Hepatocyte (in vitro differentiated cells): ENCODE data around the gene VEGFD.

Experiments used
- CTCF ChIP-seq: fragments of 200-600 bp; sonication (generic); IDR thresholded peaks from 2 replicates; pipeline ENCODE4 v1.5.1; 2016; ENCODE audit warnings: antibody characterized with exemption, mild to moderate bottlenecking; ENCODE audit not compliant: poor library complexity
- EZH2 ChIP-seq: fragments of 200-600 bp; sonication (generic); IDR thresholded peaks from 2 replicates; pipeline ENCODE4 v1.6.1; 2016; ENCODE audit warnings: antibody characterized with exemption, mild to moderate bottlenecking, borderline replicate concordance
- EZH2phosphoT487 ChIP-seq: fragments of 200-600 bp; sonication (generic); IDR thresholded peaks from one replicate; pipeline ENCODE4 v1.6.1; 2018; ENCODE audit warnings: antibody characterized with exemption, mild to moderate bottlenecking, low read depth, moderate library complexity; ENCODE audit not compliant: unreplicated experiment, severe bottlenecking

DNA sequence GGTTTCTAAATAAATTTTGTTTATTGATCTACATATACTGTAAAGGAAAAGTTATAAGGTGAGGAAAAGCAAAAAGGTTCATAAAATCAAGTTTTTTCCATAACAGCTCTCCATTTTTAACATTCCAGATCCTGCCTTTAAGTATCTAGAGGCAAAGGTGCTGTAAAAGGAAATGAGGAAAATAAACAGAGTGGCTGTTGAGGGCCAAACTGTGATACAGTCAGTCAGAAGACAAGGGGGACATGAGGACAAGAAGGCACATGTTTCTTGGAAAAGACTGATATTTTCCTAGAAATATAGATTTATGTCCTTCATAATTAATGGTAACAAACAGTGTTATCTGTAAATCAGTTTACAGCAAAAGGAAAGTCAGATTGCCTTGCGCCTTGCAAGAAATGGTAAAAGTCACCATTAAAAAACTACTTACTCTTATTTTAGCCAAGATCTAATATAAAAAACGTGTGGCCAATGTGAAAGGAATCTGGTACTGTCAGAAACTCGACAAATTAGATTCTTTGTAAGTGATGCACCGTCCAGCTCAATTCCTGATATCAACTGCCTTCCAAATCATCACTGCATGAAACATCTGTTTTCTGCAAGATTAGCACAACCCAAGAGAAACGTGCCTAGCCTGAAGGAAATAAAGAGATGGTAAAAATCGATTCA lies 34.0 kb upstream of the VEGFD start:
- TF ChIP-seq EZH2, result no peak
- no peak for TF ChIP-seq CTCF
- no peak for TF ChIP-seq EZH2phosphoT487
